ENCODE results near the gene ULK4. TPM values are rescaled to one million over a fixed set of nuclear protein-coding genes. Genes with fewer than 3 reads are reported as not detected.

Gene ULK4
- polyA plus RNA-seq, 1 of the 3 experiments (the other 2 are of a cell fraction): 6.2 TPM

DNA sequence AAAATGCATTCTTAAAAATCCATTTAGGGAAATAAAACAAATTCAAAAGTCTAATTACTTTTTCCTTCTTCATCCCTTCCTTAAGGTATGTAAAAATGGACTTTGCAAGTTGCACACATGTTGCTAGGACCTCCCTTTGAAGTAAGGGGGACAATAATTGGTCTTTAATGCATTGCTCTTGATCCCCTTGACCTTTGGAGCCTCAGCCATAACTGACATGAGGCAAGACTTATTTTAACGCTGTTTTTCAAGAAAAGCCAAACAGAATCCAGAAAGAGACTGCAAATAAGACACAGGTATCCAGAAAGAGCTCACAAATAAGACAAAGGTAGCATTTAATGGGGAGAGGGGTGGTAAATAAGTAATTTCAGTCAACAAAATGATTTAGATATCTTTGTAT, 301.4 kb downstream of the ULK4 start (continued):
- TF ChIP-seq, protein P1, sequence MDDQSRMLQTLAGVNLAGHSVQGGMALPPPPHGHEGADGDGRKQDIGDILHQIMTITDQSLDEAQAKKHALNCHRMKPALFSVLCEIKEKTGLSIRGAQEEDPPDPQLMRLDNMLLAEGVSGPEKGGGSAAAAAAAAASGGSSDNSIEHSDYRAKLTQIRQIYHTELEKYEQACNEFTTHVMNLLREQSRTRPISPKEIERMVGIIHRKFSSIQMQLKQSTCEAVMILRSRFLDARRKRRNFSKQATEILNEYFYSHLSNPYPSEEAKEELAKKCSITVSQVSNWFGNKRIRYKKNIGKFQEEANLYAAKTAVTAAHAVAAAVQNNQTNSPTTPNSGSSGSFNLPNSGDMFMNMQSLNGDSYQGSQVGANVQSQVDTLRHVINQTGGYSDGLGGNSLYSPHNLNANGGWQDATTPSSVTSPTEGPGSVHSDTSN (IDR thresholded peaks at IDR 0.05): no peak
- TF ChIP-seq MXI1 (IDR thresholded peaks at IDR 0.05; ENCODE audit: low read depth, low read length) (no peak), EP300 (IDR thresholded peaks at IDR 0.05; ENCODE audit: borderline replicate concordance in 1 of 2, low read depth in 1 of 2, low read length in 1 of 2) (no peak)
- TF ChIP-seq, protein P2, sequence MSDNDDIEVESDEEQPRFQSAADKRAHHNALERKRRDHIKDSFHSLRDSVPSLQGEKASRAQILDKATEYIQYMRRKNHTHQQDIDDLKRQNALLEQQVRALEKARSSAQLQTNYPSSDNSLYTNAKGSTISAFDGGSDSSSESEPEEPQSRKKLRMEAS (IDR thresholded peaks at IDR 0.05; ENCODE audit: low read depth): no peak

DNA sequence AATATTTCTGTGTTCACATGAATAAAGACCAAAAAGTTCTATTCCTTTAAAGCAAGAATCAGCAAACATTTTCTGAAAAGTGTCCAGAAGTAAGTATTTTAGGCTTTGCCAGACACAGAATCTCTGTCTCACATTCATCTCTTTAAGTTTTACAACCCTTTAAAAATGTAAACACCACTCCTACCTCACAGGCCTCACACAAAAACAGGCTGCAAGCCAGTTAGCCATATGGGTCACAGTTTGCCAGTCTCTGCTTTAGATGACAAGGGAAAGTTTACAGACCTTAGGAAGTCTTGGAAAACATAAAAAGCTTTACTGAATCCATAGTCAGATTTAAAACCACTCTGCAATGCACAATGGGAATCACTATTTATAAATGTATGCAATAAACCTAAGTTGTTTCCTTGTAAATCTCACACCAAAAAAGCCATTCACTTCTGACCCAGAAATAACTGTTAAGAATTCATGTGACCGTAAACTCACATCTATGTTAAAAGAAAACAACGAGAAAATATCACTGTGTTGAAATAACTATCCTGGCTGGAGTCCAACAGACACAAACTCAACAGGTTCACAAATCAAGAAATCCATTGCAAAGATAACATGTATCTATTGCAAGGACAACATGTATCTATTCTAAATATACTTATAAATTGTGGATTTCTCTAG, 308.2 kb downstream of the ULK4 start:
- no peak overlapping the region for H2AFZ ChIP-seq (ENCODE audit: low read depth)
- H3K9me3 ChIP-seq: no peaks in the 10 kb centered on the region
- no peaks in the 10 kb centered on the region for H3K79me2 ChIP-seq (ENCODE audit: insufficient read depth)
- H3K27ac ChIP-seq (ENCODE audit: low read depth in 2 of 2, low read length in 1 of 2): no peak overlapping the region
- no peaks in the 10 kb centered on the region for H3F3A ChIP-seq (replicated peaks; ENCODE audit: insufficient read depth)
- CTCF ChIA-PET: no interaction called here
- no peak overlapping the region for H3K4me2 ChIP-seq
- no peaks in the 10 kb centered on the region for H4K20me1 ChIP-seq (ENCODE audit: insufficient read depth)
- H3K36me3 ChIP-seq (replicated peaks in 1 of 2; ENCODE audit: control insufficient read depth in 1 of 2, insufficient read depth in 2 of 2, low read length in 1 of 2): no peaks in the 10 kb centered on the region
- 75% methylated on average over 2 of the region's 2 CpGs for WGBS (ENCODE audit: low lambda C conversion rate)
- H3K27me3 ChIP-seq (ENCODE audit: insufficient read depth): no peaks in the 10 kb centered on the region
- no peak overlapping the region for H3K9ac ChIP-seq
- H3K4me3 ChIP-seq (ENCODE audit: low read depth in 2 of 2, low read length in 1 of 2): no peak overlapping the region
- POLR2A ChIA-PET: no interaction called here
- no peaks in the 10 kb centered on the region for H3K9me2 ChIP-seq
- TF ChIP-seq MEF2A (IDR thresholded peaks at IDR 0.05; ENCODE audit: borderline replicate concordance, low read depth) (no peak), RXRA (IDR thresholded peaks at IDR 0.05; ENCODE audit: borderline replicate concordance, low read depth) (no peak), NRF1 (IDR thresholded peaks at IDR 0.05; ENCODE audit: low read depth, low read length) (no peak), CHD2 (IDR thresholded peaks at IDR 0.05; ENCODE audit: low read length, partially characterized antibody) (no peak), NFIC (IDR thresholded peaks at IDR 0.05; ENCODE audit: borderline replicate concordance) (no peak), FOSL2 (IDR thresholded peaks at IDR 0.05; ENCODE audit: borderline replicate concordance, low read depth) (no peak), TEAD4 (IDR thresholded peaks at IDR 0.05; ENCODE audit: borderline replicate concordance, insufficient read depth) (no peak), JUND (IDR thresholded peaks at IDR 0.05) (no peak), FOXJ3 (CRISPR knock-in tag; IDR thresholded peaks at IDR 0.05) (no peak)
- TF ChIP-seq, protein P3, sequence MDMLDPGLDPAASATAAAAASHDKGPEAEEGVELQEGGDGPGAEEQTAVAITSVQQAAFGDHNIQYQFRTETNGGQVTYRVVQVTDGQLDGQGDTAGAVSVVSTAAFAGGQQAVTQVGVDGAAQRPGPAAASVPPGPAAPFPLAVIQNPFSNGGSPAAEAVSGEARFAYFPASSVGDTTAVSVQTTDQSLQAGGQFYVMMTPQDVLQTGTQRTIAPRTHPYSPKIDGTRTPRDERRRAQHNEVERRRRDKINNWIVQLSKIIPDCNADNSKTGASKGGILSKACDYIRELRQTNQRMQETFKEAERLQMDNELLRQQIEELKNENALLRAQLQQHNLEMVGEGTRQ (IDR thresholded peaks at IDR 0.05; ENCODE audit: borderline replicate concordance, low read depth, low read length): no peak
- TF ChIP-seq, protein P2 (IDR thresholded peaks at IDR 0.05; ENCODE audit: low read depth): no peak
- TF ChIP-seq, protein P4, sequence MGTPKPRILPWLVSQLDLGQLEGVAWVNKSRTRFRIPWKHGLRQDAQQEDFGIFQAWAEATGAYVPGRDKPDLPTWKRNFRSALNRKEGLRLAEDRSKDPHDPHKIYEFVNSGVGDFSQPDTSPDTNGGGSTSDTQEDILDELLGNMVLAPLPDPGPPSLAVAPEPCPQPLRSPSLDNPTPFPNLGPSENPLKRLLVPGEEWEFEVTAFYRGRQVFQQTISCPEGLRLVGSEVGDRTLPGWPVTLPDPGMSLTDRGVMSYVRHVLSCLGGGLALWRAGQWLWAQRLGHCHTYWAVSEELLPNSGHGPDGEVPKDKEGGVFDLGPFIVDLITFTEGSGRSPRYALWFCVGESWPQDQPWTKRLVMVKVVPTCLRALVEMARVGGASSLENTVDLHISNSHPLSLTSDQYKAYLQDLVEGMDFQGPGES (IDR thresholded peaks at IDR 0.05; ENCODE audit: low read depth, low read length): no peak
- no peak for DNase-seq
- H3K4me1 ChIP-seq (ENCODE audit: control insufficient read depth in 1 of 2, insufficient read depth in 2 of 2, low read depth in 1 of 2, low read length in 1 of 2): no peaks in the 10 kb centered on the region
